Stimulated activated CD8-positive, alpha-beta memory T cell treated with anti-CD3 and anti-CD28 coated beads, Interleukin-12 subunit alpha, Interleukin-12 subunit beta, amount 100 ng/mL, for 4 hours (primary cell): ENCODE data around the gene ARMC10.
A peak's percentile ranks its signal among the peaks of the same experiment; 100 is the strongest.
"Not testable (repeated sequence)": the region's sequence is repeated elsewhere in the genome, so short reads cannot be mapped to it uniquely, and the experiment has no call there.

Source experiments
- DNase-seq: peaks from one replicate; pipeline ENCODE4 v3.0.0-alpha.2; 2020; ENCODE audit warnings: low read depth

ARMC10 gene

DNA sequence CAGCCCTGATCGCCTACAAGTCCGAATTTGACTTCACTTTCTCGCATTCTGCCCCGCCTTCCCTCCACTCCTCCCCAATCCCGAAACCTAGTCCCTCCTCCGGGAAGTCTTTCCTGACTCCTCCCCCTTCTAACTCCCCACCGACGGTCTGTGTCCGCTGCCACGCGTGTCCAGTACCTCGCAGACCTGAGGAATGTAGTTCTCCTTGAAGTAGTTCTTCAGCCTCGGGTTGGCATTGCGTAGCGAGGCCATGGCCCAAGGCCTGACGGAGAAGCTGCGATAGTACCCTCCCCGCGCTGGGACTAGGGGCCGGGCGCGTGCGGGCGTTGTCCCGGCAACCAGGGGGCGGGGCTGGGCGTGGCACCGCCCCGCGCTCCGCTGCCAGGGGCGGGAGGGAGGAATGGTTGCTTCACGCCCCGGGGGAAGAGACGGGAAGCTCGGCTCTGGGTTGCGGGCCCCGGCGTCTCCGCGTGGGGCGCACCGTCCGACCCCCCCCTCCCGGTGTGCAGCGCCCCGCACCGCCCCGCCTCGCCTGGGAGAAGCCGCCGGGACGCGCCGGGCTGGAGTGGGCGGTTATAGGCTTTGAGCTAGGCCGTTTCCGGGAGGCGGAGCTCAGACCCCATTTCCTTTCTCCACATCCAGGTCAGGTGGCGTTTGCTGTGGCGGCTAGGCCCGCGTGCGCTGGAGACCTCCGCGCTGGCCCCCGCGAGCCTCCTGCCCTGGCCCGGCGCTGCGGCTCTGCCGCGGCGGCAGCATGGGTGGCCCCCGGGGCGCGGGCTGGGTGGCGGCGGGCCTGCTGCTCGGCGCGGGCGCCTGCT, at the start of gene ARMC10, which contains the start of gene FBXL13:
TSS of gene ARMC10 (plus strand) at position 622 of the 818 bp plus-strand sequence. CDS start at position 755, 133 bp downstream.
TSS of gene FBXL13 (minus strand) at position 278 of the 818 bp plus-strand sequence.
- peak; percentile 88 for DNase-seq

DNA sequence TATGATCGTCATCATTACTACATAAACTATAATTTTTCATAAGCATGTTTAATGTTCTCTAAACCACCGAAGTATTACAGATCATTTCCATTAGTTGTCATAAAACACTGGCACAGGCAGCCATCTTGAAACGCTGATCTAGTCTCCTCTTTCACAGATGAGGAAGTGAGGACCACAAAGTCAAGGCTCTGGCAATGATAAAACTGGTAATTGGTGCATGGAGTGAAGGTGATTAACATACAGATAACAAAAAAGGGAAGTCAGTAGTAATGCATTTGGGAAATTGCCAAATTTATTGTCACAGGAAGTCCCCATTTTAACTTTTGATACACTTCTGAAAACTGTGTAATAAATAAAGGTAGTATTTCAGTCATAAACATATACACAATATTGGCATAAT, 49.6 kb upstream of the ARMC10 start:
- DNase-seq, result no peak

DNA sequence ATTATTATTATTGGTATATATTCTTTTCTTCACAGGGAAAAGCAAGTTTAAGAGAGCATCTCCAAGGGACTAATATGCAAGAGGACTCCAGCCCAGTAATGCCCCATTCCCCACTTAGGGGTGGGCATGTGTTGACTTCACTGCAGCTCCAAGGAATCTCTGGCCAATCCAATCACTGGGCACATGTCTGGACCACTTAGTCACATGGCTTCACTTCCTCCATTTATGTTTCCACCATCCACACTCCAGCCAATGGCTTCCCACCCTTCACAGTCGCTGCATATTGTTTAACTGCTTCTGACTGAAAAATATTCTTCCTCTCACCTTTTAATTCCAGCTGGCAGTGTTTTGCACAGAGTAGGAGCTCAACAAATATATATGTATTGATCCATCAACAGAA, 43.9 kb upstream of the ARMC10 start:
- no peak for DNase-seq

DNA sequence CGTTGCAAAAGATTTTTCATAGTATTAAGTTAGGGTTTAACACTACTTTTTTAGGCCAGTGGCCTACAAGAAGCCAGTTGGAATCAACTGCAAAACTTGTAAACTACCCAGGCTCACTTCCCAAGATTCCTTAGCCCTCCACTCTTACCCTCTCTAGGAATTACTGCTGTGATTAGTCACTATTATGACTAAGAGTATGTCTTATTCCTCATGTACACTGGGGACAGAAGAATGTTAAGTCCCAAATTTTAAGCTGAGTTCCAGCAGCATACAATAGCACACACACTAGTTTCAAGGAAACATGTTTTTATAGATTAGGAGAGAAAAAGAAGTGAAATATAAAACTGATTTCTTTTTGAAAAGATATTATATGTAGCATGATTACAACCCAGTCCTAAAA, 43.2 kb upstream of the ARMC10 start:
- no peak for DNase-seq

DNA sequence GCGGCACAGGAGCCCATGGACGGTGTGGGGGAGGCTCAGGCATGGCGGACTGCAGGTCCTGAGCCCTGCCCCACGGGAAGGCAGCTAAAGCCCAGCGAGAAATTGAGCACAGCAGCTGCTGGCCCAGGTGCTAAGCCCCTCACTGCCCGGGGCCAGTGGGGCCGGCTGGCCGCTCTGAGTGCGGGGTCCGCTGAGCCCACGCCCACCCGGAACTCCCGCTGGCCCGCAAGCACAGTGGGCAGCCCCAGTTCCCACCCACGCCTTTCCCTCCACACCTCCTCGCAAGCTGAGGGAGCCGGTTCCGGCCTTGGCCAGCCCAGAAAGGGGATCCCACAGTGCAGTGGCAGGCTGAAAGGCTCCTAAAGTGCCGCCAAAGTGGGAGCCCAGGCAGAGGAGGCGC, 40.6 kb upstream of the ARMC10 start:
- DNase-seq, result not testable (repeated sequence)

DNA sequence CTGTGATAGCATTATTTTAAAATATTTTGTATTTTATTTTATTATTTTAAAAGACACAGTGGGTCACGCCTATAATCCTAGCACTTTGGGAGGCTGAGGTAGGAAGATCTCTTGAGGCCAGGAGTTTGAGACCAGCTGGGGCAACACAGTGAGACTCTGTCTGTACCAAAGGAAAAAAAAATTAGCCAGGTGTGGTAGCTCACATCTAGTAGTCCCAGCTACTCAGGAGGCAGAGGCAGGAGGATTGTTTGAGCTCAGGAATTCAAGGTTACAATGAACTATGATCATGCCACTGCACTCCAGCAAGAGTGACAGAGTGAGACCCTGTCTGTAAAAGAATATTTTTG, 37.5 kb upstream of the ARMC10 start:
- no peak for DNase-seq

DNA sequence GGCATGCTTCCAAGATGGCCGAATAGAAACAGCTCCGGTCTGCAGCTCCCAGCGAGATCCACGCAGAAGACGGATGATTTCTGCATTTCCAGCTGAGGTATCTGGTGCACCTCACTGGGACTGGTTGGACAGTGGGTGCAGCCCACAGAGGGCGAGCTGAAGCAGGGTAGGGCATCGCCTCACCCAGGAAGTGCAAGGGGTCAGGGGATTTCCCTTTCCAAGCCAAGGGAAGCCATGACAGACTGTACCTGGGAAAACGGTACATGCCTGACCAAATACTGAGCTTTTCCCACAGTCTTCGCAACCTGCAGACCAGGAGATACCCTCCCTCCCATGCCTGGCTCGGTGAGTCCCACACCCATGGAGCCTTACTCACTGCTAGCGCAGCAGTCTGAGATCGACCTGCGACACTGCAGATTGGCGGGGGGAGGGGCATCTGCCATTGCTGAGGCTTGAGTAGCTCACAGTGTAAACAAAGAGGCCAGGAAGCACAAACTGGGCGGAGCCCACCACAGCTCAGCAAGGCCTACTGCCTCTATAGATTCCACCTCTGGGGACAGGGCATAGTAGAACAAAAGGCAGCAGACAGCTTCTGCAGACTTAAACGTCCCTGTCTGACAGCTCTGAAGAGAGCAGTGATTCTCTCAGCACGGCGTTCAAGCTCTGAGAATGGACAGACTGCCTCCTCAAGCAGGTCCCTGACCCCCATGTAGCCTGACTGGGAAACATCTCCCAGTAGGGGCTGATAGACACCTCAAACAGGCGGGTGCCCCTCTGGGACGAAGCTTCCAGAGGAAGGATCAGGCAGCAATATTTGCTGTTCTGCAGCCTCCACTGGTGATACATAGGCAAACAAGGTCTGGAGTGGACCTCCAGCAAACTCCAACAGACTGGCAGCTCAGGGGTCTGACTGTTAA, 36.9 kb upstream of the ARMC10 start:
- not testable (repeated sequence) for DNase-seq

DNA sequence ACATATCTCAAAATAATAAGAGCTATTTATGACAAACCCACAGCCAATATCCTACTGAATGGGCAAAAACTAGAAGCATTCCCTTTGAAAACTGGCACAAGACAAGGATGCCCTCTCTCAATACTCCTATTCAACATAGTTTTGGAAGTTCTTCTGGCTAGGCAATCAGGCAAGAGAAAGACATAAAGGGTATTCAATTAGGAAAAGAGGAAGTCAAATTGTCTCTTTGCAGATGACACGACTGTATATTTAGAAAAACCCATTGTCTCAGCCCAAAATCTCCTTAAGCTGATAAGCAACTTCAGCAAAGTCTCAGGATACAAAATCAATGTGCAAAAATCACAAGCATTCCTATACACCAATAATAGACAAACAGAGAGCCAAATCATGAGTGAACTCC, 33.1 kb upstream of the ARMC10 start:
- not testable (repeated sequence) for DNase-seq

DNA sequence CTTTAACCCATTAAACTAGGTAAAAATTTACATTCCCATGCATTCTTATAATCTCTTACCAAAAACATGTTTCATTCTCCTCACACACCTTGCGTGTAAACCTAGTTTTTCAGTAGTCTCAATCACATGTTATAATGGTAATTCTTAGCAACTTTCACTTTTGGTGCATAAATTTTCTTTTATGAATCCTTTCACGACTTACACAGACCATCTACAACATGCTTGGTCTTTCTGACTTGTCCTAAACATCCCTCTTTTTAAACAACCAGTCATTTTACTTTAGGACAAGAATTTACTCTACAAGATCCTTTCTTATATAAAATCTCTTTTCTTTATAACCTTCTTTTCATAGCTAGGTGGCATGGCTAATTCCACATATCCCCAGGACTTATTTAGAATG, 26.1 kb upstream of the ARMC10 start:
- no peak for DNase-seq

DNA sequence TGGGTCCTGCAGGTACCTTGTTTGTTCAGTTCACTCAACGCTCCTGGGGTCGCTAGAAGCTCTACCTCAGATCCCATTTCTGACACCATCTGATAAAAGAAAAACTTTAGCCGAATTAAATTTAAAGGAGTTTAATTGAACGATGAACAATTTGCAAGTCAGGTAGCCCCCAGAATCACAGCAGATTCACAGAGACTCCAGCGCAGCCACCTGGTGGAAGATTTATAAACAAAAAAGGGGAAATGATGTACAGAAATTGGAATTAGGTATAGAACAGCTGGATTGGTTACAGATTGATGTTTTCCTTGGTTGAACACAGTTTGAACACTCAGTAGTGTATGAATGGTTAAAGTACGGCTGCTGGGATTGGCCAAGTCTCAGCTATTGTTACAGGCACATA, 23.4 kb upstream of the ARMC10 start:
- no peak for DNase-seq

DNA sequence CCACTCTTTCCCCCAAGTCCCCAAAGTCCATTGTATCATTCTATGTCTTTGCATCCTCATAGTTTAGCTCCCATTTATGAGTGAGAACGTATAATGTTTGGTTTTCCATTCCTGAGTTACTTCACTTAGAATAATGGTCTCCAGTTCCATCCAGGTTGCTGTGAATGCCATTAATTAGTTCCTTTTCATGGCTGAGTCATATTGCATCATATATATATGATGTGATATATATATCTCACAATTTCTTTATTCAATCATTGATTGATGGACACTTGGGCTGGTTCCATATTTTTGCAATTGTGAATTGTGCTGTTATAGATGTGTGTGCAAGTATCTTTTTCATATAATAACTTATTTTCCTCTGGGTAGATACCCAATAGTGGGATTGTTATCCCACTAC, 18.9 kb upstream of the ARMC10 start:
- DNase-seq, result not testable (repeated sequence)

DNA sequence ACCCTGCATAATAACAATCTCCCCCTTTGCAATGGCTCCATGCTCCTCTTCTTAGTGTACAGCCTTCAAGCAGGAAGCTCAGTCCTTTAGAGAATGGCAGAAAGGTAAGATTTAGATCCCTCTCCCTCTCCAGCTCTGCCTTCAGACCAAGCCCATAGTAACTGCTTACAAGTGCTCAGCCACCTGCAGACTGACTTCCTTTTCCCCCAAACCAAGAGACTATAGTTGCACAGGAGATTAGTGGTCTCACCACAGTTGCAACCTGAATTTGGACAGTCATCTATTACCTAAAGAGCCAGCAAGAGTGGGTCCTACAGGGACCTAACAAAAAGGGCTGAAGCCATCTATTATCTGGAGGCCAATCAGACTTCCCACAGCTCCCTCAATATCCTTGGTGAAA, 16.8 kb upstream of the ARMC10 start:
- DNase-seq, result no peak

DNA sequence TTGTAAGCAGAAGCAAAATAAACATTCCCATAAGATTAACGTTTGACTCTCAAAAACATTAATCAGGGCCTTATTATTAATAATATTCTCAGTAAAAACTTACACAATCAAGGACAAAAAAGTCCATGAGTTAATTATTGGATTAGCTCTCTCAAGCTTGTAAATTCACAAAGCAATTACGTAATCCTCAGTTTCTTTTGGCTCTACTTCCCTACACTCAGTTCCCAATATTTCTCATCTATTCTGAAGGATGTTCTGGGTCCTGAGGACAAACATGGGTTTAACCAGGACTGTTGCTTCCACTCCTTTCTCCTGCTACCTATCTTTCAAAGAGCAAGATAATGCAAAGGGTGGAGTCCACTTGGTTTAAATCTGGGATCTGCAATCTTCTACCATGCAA, 15.5 kb upstream of the ARMC10 start:
- DNase-seq, result no peak

DNA sequence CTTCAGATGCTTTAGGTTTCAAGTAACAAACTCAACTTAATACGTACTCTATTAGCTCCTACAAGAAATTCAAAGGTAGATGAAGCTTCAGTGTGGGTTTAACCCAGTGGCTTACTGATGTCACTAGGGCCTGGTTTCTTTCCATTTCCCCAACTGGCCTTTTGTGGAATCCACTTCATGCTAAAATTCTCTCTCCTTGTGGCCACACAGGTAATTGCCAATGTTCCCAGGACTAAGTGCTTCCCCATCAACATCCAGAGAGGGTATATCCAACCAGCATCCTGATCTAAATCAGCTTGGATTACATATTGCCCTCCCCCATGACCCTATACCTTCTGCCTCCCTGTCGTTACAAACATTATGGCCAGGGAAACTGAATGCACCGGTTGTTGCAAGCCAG, 11.0 kb upstream of the ARMC10 start:
- no peak for DNase-seq

DNA sequence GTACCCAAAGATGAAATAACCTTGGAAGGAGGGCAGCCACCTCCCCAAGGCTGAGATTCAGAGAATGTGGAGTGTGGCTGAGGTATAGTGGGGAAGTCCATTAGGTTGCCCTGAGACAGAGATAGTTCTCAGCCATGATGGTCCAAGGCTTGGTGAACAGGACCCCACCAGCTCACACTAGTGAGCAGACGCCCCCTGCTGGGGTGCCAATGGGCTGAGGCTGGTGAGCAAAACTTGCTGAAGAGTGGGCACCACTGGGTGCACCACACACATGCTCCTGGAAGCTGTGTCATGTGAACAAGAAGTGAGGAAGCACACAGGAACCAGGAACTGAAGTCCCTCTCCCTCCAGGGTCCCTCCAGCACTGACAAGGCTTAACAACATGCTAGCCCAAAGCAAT, 9.3 kb upstream of the ARMC10 start:
- no peak for DNase-seq

DNA sequence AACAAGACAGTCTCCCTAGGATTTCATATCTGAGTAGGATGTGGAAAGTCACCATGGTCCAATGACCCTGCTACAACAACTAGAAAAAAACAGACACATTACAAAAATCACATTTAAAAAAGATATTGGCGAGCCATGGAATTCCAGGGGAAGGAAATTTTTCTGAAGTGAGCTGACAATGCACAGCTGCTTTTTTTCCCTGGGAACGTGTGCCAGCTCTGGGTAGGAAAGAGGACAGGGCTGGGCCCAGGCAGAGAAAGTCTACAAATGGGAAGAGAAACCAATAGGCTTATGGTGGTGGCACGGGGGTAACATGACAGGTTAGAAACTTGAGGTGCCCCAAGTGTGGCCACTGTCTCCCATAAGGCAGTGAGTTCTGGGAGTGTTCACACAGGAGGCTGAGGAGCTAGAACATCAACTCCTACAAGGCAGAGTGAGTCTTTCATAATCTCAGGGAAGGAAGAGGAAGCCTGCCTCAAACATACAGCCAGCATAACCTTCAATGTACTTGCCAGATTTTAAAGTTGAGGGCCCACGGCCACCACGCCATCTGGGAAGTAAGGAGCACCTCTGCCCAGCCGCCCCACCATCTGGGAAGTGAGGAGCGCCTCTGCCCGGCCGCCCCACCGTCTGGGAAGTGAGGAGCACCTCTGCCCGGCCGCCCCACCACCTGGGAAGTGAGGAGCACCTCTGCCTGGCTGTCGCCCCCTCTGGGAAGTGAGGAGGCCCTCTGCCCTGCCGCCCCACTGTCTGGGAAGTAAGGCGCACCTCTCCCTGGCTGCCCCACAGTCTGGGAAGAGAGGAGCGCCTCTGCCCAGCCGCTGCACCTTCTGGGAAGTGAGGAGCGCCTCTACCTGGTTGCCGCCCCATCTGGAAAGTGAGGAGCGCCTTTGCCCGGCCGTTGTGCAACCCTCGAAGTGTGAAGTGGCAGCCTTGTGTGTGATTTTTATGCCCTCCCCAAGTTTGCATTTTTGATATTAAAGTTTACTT, 6.2 kb upstream of the ARMC10 start:
- DNase-seq, result no peak

DNA sequence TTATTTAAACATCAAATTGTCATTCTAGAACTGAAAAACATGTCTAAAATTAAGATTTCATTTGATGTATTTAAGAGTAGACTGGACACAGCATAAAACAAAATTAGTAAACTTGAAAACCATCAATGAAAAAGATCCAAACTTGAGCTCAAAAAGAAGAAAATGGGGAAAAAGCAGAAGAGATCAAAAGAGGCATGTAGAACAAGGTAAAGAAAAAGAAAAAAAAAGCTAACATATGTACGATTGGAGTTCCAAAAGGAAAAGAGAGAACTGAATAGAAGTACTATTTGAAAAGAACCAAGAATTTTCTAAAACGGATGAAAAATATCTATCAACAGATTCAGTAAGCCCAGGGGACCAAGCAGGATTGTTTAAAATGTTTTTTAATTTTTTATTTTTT, 3.9 kb upstream of the ARMC10 start:
- no peak for DNase-seq

DNA sequence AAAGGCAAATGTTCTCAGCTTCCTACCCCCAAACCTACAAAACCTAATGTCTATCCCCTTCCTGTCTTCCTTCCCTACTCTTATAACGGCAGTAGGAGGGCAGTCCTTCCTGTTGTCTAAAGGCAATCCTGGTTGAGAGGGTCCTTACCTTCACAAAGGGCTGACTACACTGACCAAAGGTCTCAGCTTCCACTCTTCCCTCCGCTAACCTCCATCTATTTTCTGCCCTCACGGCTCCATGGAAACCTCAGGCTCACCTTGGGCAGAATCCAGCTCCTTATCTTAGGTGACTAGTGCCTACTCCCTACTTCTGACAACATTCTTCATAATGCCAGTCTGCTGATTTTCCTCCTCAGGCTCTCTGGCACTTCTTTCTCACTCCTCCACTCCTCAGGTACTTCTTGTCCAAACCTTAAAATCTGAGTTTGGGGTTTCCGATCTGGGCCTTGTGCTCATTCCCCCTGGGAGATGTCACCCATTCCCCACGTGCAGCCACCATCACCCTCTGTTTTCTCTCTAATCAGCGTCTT, 886 bp upstream of the ARMC10 start:
- no peak for DNase-seq

DNA sequence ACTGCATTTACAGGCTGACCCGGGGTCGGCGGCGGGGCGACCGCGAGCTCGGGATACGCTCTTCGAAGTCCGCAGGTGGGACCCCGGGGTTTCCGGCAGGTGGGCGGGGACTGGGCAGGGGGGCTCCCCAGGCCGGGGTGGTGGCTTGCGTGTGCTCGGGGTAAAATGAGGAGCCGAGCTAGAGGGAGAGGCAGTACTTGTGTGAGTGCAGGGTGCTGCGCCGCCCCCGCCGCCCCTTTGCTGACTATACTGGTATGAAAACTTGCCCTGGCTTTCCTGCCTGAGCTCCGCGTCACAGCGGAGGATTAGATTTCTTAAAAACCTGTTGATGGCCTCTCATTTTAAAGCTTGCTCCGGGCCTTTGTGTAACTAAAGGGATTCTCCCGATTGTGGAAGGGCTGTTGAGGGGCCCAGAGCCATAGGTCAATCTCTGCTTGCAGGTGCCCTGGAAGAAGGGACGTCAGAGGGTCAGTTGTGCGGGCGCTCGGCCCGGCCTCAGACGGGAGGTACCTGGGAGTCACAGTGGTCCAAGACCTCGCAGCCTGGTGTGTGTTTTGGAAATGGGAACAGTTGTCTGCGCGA, 488 bp downstream of the ARMC10 start:
- peak; percentile 73 for DNase-seq

DNA sequence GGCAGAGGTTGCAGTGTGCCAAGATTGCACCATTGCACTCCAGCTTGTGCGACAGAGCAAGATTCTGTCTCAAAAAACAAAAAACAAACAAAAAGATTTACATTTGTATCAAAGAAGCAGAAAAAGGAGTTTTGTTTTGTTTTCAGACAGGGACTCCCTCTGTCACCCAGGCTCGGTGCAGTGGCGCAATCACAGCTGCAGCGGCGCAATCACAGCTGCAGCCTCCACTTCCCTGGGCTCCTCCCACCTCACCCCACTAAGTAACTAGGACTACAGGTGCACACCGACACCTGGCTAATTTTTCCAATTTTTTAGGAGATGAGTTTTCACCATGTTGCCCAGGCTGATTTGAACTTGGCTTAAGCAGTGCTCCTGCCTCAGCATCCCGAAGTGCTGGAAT, 1.8 kb downstream of the ARMC10 start:
- no peak for DNase-seq

DNA sequence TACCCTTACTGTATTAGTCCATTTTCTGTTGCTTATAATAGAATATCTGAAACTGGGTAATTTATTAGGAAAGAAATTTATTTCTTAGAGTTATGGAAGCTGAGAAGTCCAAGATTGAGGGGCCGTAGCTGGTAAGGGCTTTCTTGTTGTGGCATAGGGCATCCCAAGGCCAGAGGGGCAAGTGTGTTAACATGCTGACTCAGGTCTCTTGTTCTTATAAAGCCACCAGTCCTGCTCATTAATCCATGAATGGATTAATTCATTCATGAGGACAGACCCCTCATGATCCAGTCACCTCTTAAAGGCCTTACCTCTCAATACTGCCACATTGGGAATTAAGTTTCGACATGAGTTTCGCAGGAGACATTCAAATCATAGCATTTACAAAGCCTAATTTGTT, 2.4 kb downstream of the ARMC10 start:
- no peak for DNase-seq
